Stimulated activated naive CD8-positive, alpha-beta T cell treated with anti-CD3 and anti-CD28 coated beads, Interleukin-15, Interleukin-2, amounts not matched to agents 100 U/mL and 50 U/mL, for 24 hours (primary cell): ENCODE data around the gene PIKFYVE.
"Not testable (repeated sequence)": the region's sequence is repeated elsewhere in the genome, so short reads cannot be mapped to it uniquely, and the experiment has no call there.

Experiments
- ATAC-seq: fragments of 150-1000 bp; cut with Tn5 transposase; one replicate; pipeline ENCODE4 v1.10.0; 2021
- DNase-seq: peaks from one replicate; pipeline ENCODE4 v3.0.0; 2021

PIKFYVE gene

DNA sequence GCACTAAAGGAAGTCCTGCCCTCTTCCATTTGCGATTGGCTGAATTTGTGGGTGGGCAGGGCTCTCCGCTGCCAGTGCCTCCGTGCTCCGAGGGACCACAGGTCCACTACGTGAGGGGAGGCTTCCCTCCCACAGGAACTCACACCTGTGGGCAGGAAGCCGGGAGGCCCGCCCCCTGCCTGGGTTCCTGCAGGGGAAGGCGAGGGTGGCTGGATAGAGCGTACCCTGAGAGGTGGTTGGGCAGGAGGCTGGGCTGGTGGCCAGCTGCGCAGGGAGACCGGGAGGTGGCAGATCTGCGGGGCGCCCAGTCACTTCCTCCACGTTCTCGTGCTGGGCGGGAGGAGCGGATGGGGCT, 93.6 kb downstream of the PIKFYVE start:
- ATAC-seq (peak; percentile 23), DNase-seq (no peak)

DNA sequence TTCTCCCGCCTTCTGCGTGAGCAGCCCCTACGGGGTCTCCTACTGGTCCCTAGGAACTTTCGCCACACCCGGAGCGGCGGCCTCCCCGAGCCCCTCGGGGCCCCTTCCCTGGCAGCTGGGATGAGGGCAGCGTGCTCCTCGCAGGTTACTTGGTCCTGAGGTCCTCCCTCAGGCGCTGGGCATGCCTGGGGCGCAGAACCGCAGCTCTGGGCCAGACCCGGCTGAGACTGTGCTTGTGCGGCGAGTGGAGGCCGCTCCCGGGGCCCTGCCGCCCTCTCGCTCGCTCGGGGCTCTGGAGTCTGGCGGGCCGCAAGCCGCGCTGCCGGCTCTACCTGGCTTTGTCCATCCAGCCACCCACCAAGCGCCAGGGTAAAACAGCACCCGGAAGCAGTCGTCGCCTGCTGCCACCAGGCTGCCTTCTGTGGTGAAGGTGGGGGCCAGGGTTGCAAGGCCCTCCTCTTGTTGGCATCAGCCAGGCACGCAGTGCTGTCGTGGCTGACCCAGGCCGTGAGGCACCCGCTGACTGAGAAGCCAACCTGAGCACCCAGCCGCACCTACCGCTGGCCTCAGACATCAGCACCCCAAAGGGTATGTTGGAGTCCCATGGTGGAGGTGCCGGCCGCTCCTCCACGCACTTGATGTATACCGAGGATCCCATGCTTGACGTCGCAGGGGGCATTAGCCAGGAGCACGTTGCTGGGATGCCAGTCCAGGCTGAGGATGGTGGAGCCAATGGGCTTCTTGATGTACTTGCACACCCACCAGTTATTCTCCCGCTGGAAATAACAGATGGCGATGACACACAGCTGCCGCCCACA, 94.4 kb downstream of the PIKFYVE start:
- ATAC-seq (no peak), DNase-seq (no peak)

DNA sequence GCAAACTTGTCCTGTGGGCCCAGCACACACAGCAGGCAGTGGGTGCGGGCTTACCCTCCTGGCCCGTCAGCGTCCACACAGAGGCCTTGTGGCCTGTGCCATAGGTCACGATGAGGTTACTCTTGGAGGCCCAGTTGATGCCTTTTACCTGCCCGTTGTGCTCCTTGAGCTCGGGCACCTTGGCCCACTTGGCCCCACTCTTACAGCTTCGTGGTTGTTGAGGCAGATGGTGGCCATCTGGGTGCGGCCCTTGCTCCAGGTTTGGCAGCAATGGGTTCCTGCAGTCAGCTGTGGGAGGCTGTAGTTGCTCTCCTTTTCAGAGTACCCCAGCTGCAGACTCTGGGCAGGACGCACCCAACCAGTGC, 95.0 kb downstream of the PIKFYVE start:
- ATAC-seq (no peak), DNase-seq (no peak)

DNA sequence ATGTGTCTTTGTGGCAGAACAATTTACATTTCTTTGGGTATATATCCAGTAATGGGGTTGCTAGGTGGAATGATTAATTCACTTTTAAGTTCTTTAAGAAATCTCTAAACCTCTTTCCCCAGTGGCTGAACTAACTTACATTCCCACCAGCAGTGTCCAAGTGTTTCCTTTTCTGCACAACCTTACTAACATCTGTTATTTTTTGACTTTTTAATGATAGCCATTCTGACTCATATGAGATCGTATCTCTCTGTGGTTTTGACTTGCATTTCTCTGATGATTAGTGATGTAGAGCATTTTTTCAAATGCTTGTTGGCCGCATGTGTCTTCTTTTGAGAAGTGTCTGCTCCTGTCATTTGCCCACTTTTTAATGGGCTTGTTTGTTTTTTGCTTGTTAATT, 97.4 kb downstream of the PIKFYVE start:
- ATAC-seq (no peak), DNase-seq (no peak)

DNA sequence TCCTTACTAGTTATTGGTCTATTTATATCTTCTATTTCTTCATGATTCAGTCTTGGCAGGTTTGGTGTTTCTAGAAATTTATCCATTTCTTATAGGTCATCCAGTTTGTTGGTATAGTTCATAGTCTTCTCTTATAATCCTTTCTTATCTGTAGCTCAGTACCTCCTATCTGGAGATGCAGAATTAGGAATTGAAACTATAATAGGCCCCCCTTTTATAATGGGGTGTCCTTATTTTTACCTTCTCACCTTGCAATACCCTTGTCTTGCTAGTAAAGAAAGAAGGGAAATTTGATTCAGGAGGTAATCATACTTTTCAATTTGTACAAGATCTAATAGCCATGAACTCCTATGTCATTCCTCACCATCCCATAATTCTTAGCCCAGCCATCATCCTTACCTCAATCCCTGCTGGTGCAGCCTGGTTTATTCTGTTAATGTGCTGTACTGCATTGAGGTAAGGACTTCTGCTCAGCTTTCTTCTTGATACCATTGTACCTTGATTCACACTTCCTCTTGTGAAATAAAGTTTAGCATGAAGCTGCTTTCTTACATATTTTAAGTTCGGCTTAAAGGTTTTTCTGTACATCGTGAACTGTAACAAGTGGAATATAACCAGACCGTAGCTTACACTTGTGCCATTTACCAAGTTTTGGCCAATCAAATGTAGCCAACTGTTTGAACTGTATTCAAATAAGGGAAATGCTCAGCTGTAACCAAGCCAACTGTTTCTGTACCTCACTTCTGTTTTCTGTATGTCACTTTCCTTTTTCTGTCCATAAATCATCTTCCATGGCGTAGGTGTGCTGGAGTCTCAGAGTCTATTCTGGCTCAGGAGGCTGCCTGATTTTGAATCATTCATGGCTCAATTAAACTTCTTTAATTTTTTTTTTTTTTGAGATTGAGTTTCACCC, 100.4 kb downstream of the PIKFYVE start:
- no peak for DNase-seq
- no peak for ATAC-seq

DNA sequence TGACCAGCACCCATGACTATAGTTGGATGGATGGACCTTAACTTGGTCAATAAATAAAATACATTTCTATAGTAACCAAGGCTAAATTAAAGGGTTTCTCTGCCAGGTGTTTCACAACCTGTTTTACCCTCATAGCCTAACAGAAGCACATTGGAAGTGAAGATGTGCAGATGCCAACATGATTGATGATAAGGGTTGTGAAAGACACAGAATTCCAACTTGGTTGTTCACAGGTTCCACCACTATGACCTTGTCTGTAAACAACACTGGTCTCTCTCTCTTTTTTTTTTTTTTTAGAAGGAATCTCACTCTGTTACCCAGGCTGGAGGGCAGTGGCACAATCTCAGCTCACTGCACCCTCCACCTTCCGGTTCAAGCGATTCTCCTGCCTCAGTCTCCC, 103.0 kb downstream of the PIKFYVE start:
- ATAC-seq, result no peak

DNA sequence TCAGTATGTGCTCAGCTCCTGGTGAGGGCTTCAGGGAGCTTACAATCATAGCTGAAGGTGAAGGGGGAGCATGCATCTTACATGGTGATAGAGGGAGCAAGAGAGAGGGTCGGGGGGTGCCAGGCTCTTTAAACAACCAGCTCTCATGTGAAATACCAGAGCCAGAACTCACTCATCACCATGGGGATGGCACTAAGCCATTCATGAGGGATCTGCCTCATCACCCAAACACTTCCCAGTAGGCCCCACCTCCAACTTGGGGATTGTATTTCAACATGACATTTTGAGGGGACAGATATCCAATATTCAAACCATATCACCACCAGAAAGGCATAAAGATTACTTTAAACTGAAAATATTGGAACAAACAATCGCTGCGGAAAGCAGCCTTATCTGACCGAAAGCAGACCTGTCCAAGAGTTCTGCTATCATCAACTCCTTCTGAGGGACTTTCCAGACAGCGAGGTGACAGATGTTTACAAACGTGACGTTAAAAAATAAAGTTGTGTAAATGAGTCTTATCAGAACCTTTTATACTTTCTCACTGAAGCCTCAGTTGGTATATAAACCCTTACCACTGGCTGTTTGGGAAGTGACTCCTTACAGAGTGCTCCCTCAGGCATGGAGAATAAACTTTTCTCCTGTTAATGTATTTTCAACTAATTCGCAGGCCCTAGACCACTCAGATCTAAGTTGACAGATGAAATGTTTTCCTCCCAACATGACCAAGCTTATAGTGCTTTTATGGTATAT, 105.0 kb downstream of the PIKFYVE start:
- ATAC-seq (no peak), DNase-seq (no peak)

More for the DNA sequence above, 103.0 kb downstream of the PIKFYVE start:
- no peak for DNase-seq

DNA sequence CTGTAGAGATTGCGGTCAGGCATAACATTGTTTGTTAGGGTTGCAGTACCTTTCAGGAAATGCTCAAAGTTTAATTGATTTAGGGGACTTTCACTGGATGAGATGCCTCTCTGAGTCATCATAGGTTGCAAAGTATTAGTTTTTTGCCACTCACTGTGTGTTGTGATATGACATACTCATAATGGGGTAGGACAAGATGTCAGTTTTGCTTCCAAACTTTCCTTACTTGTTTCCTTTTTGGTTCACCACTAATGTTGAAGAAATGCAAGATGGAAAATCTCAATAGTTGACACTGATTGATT, 105.5 kb downstream of the PIKFYVE start:
- no peak for ATAC-seq

DNA sequence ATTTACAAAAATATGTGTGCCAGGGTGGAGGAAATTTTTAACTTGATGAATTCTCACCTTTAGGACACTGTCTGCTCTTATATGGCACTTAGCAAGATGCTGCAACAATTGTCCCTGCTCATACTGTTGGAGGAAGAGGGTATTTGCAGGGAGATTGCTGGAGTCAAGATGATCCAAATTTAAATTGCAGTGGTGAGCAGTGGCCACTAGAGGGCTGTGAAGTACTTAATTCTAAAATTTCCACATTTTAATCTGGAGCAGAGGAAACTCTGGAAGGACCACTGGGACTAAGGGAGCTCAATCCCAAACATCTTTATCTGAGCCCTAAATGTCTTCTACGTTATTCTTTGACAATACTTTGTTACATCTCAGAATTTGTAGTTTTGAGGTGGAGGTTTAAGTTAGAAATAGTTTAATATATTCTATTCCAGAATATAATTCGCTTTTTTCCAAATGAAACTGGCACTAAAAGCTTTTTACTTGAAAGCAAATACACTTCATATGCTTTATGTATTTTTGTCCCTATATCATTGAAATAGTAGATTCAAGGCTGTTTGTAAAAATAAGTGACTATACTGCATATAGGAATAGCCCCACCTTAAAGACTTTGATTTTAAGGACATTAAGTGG, 107.5 kb downstream of the PIKFYVE start:
- ATAC-seq (no peak), DNase-seq (no peak)

More for the DNA sequence above, 105.5 kb downstream of the PIKFYVE start:
- no peak for DNase-seq

DNA sequence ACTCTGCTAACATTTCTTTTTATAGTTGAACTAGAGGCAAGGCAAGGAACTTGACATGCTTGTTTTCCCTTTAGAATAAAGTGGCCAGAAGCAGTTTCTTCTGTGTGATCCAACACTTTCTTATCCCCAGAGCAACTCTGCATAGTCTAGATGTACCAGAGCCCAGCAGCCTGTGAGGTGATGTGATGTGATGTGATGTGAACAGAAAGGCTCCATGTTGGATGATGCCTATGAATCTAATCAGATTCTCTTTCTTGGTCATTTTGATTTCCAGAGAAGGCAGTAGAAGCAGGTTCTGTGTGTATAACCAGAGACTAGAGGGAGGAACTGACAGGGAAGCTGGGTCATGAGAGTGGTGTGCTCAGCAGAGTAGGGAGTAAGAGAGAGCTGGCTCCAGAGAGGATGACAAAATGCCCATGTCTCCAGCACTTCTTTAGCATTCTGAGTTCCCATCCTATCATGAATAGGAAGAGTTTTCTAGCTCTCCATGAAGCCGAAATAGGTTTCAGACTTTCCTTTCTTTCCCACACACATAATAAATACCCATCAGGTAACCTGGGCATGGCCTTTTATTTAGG, 109.5 kb downstream of the PIKFYVE start:
- ATAC-seq (no peak), DNase-seq (no peak)

DNA sequence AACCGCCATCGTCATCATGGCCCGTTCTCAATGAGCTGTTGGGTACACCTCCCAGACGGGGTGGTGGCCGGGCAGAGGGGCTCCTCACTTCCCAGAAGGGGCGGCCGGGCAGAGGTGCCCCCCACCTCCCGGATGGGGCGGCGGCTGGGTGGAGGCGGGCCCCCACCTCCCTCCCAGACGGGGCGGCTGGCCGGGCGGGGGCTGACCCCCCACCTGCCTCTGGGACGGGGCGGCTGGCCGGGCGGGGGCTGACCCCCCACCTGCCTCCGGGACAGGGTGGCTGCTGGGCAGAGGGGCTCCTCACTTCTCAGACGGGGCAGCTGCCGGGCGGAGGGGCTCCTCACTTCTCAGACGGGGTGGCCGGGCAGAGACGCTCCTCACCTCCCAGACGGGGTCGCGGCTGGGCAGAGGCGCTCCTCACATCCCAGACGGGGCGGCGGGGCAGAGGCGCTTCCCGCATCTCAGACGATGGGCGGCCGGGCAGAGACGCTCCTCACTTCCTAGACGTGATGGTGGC, 111.3 kb downstream of the PIKFYVE start:
- DNase-seq, ATAC-seq: not testable (repeated sequence)

DNA sequence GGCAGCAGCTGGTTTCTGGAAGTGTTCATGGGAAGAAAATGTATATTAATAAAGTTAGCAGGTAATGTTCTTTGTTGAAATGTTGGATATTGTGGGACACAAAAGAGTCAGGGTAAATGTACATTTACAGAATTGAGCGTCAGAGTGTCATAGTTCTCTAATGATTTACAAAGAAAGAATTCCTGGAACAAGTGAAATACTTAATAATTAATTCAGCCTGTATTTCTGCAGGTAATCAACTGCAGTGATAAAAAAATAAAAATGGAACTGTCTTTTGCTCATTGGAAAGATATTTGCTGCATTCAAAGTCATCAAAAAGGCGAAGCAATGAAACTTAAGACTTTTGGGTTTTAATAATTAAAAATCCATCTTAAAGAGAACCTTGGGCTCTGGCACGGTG, 113.1 kb downstream of the PIKFYVE start:
- ATAC-seq (no peak), DNase-seq (no peak)

DNA sequence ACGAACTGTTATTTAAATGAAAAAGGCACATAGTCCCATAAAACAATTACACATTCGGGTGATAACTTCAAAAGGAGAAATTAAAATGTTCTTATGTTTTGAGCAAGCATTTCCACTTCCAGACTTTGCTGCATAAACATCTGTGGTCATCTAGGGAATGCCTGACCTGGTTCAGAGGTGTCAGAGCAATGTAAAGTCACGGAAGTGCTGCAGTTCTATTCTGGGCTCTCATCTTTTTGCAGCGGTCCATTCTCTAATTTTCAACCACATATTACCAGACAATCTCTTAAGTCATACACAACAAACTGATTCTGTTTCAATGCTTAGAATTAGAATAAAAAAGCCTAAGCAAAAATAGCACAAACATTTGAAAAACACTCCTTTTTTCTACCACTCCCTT, 118.6 kb downstream of the PIKFYVE start:
- ATAC-seq (no peak), DNase-seq (no peak)

DNA sequence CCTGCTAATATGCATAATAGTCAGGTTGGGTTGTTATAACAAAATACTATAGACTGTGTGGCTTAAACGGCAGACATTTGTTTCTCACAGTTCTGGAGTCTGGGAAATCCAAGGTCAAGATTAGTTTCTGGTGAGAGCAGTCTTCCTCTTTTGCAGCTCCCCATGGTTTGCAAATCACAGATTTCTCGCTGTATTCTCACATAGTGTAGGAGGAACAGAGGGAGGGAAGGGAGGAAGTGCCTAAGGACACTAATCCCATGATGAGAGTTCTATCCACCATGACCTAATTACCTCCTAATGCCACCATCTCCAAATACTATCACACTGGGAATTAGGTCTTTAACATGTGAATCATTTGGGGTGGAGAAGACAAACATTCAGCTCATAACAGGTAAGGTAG, 120.5 kb downstream of the PIKFYVE start:
- DNase-seq, result no peak

DNA sequence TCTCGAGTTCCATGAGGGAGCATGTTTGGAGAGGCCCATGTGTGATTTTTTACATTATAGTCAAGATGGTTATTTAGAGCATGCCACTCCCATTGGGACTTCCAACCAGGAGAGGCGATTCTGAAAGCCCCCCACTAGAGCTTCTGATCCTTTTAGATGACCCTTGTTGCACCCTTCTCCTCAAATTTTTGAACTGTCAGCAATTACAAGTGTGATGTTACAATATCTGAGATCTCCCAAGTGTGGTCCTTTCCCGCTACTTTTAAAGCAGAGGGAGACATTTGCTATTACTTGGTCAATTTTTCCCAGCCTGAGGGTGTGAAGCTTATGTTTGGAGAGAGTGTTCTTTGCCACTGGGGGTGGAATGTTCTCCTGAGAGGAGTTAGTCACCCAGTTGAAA, 123.9 kb downstream of the PIKFYVE start:
- ATAC-seq, result no peak

More for the DNA sequence above, 120.5 kb downstream of the PIKFYVE start:
- no peak for ATAC-seq

DNA sequence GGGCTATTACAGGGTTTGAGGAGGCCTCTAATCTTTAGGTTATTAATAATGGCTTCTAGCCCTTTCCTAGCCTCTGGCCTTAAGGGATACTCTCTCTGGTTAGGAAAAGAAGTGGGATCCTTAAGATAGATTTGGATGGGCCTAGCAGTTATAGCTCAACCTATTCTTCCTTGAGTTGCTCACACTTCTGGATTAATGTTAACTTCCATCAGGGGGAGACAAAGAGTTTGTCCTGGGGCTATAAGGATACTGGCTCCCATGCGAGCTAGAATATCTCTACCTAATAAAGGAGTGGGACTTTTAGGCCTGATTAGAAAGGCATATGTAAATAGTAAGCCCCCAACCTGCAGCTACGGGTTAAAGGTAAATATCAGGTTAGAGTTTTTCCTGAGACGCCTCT, 126.2 kb downstream of the PIKFYVE start:
- ATAC-seq, result no peak

More for the DNA sequence above, 123.9 kb downstream of the PIKFYVE start:
- DNase-seq, result no peak

DNA sequence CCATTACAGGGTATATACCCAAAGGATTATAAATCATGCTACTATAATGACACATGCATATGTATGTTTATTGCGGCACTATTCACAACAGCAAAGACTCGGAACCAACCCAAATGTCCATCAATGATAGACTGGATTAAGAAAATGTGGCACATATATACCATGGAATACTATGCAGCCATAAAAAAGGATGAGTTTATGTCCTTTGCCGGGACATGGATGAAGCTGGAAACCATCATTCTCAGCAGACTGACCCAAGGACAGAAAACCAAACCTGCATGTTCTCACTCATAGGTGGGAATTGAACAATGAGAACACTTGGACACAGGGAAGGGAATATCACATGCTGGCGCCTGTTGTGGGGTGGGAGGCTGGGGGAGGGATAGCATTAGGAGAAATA, 130.7 kb downstream of the PIKFYVE start:
- not testable (repeated sequence) for DNase-seq, ATAC-seq

More for the DNA sequence above, 126.2 kb downstream of the PIKFYVE start:
- no peak for DNase-seq

DNA sequence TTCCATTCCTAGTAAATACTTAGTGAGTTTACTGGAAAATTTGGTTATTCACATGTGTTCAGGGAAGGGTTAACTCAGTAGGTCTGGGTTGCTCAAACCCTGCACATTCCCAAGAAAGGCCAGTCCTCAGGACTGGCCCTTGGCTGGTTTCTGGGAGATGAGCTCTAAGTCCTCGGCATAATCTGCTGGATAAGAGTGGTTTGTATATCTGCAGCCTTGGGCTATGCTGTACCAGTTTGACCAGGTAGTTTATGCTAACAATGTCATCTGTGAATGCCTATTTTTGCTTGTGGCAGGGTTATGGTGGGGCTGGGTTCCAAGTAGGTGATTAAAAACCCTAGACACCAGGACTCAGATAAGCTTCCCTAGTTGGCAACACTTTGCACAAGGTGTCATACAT, 133.1 kb downstream of the PIKFYVE start:
- DNase-seq (no peak), ATAC-seq (no peak)

DNA sequence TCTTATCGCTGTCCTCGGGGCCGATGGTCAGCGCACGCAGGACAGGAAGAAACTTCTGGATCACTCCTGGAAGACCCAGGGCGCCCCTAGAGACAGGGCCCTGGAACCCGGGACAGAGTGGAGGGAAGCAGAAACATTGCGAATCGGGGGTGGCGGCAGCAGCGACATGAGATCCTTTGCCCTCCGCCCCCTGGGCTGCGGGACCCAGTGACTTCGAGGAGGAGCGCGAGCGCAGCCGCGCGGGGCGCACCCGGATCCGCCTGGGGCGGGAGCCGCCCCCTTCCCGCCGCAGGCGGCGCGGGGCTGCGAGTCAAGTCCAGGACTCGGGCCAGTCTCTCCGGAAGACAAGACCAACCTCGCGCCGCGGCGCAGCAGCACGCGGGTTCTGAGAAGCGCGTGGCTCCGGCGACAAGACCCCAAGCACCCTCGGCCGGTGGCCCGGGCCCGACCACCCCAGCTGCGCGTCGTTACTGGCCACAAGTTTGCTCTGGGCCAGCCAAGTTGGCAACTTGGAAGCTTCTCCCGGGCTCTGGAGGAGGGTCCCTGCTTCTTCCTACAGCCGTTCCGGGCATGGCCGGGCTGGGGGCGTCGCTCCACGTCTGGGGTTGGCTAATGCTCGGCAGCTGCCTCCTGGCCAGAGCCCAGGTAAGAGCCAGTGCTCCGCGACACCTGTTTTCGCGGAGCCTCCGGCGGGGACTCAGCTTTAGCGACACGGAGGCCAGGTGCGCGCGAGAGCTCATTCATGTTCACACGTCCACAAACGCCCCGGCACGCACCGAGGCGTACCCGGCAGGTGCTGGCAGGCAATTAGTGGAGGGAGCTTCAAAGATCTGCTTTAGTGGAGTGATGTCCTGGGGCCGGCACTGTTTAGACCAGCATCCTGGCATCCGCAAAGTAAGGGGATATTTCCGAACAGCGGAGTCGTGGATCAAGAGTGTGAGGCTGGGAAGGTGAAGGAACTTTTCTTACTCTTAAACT, 140.7 kb downstream of the PIKFYVE start, which contains the start of gene PTH2R:
Gene PTH2R (plus strand): TSS at position 319 of the 978 bp plus-strand sequence. CDS start 252 bp downstream, at position 571.
- DNase-seq, result peak; percentile 7
- no peak for ATAC-seq

DNA sequence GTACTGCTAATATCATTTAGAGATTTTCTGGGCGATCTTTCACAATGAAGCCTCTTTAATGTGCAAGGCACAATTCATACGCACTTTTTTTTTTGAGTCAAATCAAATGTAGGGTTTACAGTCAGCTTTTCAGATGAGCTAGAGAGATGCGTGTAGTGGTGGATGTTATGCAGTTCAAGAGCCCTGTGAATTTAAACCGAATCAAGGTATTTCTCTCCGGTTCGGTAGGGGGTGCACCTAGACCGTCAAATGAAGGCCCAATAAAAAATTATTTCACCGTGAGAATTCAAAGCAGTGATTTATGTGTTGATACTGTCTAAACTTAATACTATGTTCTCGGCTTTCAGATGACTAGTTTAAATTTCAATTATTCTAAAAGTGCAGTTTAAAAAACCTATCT, 141.6 kb downstream of the PIKFYVE start:
- DNase-seq, result no peak
- no peak for ATAC-seq
